Measurements from ENCODE around the gene MPPED1.

The MPPED1 gene

GRCh38 chr22:43396934-43397457 lies 14.8 kb upstream of the MPPED1 start:
- DNase-seq (ENCODE audit: low spot score) = no peak
- TF ChIP-seq CTCF (IDR thresholded peaks at IDR 0.05; ENCODE audit: borderline replicate concordance, control extremely low read depth, extremely low read depth, insufficient read depth, missing control alignments) = no peak
- in situ Hi-C loops (cut with MboI; ENCODE audit: low sequenced_read_pairs, unreplicated experiment) = no loop called here

GRCh38 chr22:43397766-43398165 lies 14.0 kb upstream of the MPPED1 start:
- no peak for DNase-seq (ENCODE audit: low spot score)
- TF ChIP-seq CTCF (IDR thresholded peaks at IDR 0.05; ENCODE audit: borderline replicate concordance, control extremely low read depth, extremely low read depth, insufficient read depth, missing control alignments) = no peak
- in situ Hi-C loops (cut with MboI; ENCODE audit: low sequenced_read_pairs, unreplicated experiment) = no loop called here

GRCh38 chr22:43398246-43398645 lies 13.6 kb upstream of the MPPED1 start:
- in situ Hi-C loops (cut with MboI; ENCODE audit: low sequenced_read_pairs, unreplicated experiment) = no loop called here
- no peak for TF ChIP-seq CTCF (IDR thresholded peaks at IDR 0.05; ENCODE audit: borderline replicate concordance, control extremely low read depth, extremely low read depth, insufficient read depth, missing control alignments)
- DNase-seq (ENCODE audit: low spot score) = no peak

GRCh38 chr22:43398910-43399309 lies 12.9 kb upstream of the MPPED1 start:
- no peak for TF ChIP-seq CTCF (IDR thresholded peaks at IDR 0.05; ENCODE audit: borderline replicate concordance, control extremely low read depth, extremely low read depth, insufficient read depth, missing control alignments)
- DNase-seq (ENCODE audit: low spot score) = no peak
- in situ Hi-C loops (cut with MboI; ENCODE audit: low sequenced_read_pairs, unreplicated experiment) = no loop called here

- in situ Hi-C loops (cut with MboI; ENCODE audit: low sequenced_read_pairs, unreplicated experiment) = no loop called here
- TF ChIP-seq CTCF (IDR thresholded peaks at IDR 0.05; ENCODE audit: borderline replicate concordance, control extremely low read depth, extremely low read depth, insufficient read depth, missing control alignments) = no peak
- no peak for DNase-seq (ENCODE audit: low spot score)
Observed at GRCh38 chr22:43399338-43399979, 12.4 kb upstream of the MPPED1 start.

- in situ Hi-C loops (cut with MboI; ENCODE audit: low sequenced_read_pairs, unreplicated experiment) = no loop called here
- DNase-seq (ENCODE audit: low spot score) = no peak
Observed at GRCh38 chr22:43399980-43400358, 11.8 kb upstream of the MPPED1 start.

More at GRCh38 chr22:43399980-43400358, 11.8 kb upstream of the MPPED1 start:
- no peak for TF ChIP-seq CTCF (IDR thresholded peaks at IDR 0.05; ENCODE audit: borderline replicate concordance, control extremely low read depth, extremely low read depth, insufficient read depth, missing control alignments)
